ENCODE data around the gene PAPPA. TPM values are rescaled to one million over a fixed set of nuclear protein-coding genes. Genes with fewer than 3 reads are reported as not detected.
A peak's percentile ranks its signal among the peaks of the same experiment; 100 is the strongest.

The PAPPA gene
- total and polyA plus RNA-seq, 9 of the 15 experiments (the other 6 are each of a cell fraction or from before 2014, with no cell fraction given), result 0.06 to 0.18 (median 0.11) TPM

DNA sequence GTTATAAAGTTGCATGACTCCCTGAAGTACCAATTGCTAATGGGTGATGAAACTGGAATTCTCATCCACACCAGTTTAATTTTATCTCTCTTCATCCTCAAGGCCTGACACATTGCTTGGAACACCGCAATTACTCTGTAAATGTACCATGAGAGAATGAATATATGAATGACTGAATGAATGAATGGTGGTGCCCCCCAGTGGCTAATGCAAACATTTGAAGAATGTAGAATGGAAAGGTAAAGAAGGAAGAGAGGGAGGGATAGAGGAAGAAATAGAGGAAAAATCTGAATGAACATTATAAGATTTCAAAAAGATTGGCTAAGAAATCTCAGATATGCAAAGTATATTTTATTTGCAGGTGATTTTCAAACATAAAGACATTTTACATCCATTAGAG lies 13.1 kb downstream of the PAPPA start:
- H3K4me1 ChIP-seq (replicated peaks in 1 of 2; ENCODE audit: control insufficient read depth in 2 of 2, insufficient read depth in 2 of 2, low read length in 2 of 2), result no peaks in the 10 kb centered on the region
- H3K9ac ChIP-seq (ENCODE audit: insufficient read depth in 1 of 2, low read depth in 2 of 2, low read length in 2 of 2), result no peak overlapping the region
- ATAC-seq (no peak), DNase-seq (ENCODE audit: extremely low read depth in 1 of 4, low spot score in 3 of 4) (no peak), FAIRE-seq (no peak)
- no peaks in the 10 kb centered on the region; a peak in 1 of 5 replicates for H3K27me3 ChIP-seq (ENCODE audit: control insufficient read depth in 2 of 2, insufficient read depth in 2 of 2, low read length in 2 of 2)
- ChIA-PET POLR2A (interaction anchor here (1.0 kb wide), 1 partner anchor 9 kb away, joined by 3 read pairs; no protein-coding TSS in a partner anchor), CTCF (ENCODE audit: low intra/inter-chr PET ratio) (no interaction called here)
- no peak overlapping the region for H3K4me3 ChIP-seq
- no TSS peak for BruUV-seq (replicated peaks)
- H2AFZ ChIP-seq (ENCODE audit: low read depth, low read length), result no peak overlapping the region
- no peaks in the 10 kb centered on the region for H4K20me1 ChIP-seq (replicated peaks; ENCODE audit: control insufficient read depth, insufficient read depth, low read length)
- WGBS (ENCODE audit: insufficient coverage, low coverage, missing lambda C conversion rate), result 9% methylated on average over 1 of the region's 1 CpG
- H3K36me3 ChIP-seq (ENCODE audit: control insufficient read depth, insufficient read depth, low read length), result no peaks in the 10 kb centered on the region
- intact Hi-C loops (cut with micrococcal nuclease) (loop anchor here (10.0 kb wide), 1 partner anchor 198 kb away; no protein-coding TSS in a partner anchor), in situ Hi-C loops (cut with MboI) (no loop called here)
- H3K9me3 ChIP-seq (replicated peaks; ENCODE audit: control insufficient read depth, insufficient read depth, low read depth, low read length), result no peaks in the 10 kb centered on the region
- H3K27ac ChIP-seq (ENCODE audit: extremely low read depth, low read depth, low read length), result no peak overlapping the region
- no peaks in the 10 kb centered on the region for H3K79me2 ChIP-seq (ENCODE audit: control insufficient read depth, insufficient read depth, low read length)
- no peaks in the 10 kb centered on the region for H3K9me1 ChIP-seq (ENCODE audit: control insufficient read depth, insufficient read depth, low read length)
- H3K4me2 ChIP-seq (ENCODE audit: insufficient read depth, low read length), result no peak overlapping the region
- TF ChIP-seq COPS2 (conservative IDR thresholded peaks at IDR 0.05), result no peak
- TF ChIP-seq, protein P1, sequence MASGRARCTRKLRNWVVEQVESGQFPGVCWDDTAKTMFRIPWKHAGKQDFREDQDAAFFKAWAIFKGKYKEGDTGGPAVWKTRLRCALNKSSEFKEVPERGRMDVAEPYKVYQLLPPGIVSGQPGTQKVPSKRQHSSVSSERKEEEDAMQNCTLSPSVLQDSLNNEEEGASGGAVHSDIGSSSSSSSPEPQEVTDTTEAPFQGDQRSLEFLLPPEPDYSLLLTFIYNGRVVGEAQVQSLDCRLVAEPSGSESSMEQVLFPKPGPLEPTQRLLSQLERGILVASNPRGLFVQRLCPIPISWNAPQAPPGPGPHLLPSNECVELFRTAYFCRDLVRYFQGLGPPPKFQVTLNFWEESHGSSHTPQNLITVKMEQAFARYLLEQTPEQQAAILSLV (tag; IDR thresholded peaks at IDR 0.05), result no peak
- peak; percentile 97 for TF ChIP-seq ZNF24 (IDR thresholded peaks at IDR 0.05)
- TF ChIP-seq PTTG1 (tag; IDR thresholded peaks at IDR 0.05; ENCODE audit: low read depth), result no peak
- TF ChIP-seq, protein P2, sequence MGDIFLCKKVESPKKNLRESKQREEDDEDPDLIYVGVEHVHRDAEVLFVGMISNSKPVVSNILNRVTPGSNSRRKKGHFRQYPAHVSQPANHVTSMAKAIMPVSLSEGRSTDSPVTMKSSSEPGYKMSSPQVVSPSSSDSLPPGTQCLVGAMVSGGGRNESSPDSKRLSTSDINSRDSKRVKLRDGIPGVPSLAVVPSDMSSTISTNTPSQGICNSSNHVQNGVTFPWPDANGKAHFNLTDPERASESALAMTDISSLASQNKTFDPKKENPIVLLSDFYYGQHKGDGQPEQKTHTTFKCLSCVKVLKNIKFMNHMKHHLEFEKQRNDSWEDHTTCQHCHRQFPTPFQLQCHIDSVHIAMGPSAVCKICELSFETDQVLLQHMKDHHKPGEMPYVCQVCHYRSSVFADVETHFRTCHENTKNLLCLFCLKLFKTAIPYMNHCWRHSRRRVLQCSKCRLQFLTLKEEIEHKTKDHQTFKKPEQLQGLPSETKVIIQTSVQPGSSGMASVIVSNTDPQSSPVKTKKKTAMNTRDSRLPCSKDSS (IDR thresholded peaks at IDR 0.05; ENCODE audit: low read depth, partially characterized antibody), result no peak
- TF ChIP-seq, protein P3, sequence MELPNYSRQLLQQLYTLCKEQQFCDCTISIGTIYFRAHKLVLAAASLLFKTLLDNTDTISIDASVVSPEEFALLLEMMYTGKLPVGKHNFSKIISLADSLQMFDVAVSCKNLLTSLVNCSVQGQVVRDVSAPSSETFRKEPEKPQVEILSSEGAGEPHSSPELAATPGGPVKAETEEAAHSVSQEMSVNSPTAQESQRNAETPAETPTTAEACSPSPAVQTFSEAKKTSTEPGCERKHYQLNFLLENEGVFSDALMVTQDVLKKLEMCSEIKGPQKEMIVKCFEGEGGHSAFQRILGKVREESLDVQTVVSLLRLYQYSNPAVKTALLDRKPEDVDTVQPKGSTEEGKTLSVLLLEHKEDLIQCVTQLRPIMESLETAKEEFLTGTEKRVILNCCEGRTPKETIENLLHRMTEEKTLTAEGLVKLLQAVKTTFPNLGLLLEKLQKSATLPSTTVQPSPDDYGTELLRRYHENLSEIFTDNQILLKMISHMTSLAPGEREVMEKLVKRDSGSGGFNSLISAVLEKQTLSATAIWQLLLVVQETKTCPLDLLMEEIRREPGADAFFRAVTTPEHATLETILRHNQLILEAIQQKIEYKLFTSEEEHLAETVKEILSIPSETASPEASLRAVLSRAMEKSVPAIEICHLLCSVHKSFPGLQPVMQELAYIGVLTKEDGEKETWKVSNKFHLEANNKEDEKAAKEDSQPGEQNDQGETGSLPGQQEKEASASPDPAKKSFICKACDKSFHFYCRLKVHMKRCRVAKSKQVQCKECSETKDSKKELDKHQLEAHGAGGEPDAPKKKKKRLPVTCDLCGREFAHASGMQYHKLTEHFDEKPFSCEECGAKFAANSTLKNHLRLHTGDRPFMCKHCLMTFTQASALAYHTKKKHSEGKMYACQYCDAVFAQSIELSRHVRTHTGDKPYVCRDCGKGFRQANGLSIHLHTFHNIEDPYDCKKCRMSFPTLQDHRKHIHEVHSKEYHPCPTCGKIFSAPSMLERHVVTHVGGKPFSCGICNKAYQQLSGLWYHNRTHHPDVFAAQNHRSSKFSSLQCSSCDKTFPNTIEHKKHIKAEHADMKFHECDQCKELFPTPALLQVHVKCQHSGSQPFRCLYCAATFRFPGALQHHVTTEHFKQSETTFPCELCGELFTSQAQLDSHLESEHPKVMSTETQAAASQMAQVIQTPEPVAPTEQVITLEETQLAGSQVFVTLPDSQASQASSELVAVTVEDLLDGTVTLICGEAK (IDR thresholded peaks at IDR 0.05), result no peak
- TF ChIP-seq, protein P3 (CRISPR knock-in tag; IDR thresholded peaks at IDR 0.05), result no peak
- TF ChIP-seq, protein P4, sequence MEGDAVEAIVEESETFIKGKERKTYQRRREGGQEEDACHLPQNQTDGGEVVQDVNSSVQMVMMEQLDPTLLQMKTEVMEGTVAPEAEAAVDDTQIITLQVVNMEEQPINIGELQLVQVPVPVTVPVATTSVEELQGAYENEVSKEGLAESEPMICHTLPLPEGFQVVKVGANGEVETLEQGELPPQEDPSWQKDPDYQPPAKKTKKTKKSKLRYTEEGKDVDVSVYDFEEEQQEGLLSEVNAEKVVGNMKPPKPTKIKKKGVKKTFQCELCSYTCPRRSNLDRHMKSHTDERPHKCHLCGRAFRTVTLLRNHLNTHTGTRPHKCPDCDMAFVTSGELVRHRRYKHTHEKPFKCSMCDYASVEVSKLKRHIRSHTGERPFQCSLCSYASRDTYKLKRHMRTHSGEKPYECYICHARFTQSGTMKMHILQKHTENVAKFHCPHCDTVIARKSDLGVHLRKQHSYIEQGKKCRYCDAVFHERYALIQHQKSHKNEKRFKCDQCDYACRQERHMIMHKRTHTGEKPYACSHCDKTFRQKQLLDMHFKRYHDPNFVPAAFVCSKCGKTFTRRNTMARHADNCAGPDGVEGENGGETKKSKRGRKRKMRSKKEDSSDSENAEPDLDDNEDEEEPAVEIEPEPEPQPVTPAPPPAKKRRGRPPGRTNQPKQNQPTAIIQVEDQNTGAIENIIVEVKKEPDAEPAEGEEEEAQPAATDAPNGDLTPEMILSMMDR (IDR thresholded peaks at IDR 0.05 in 2 of 3, conservative IDR thresholded peaks at IDR 0.05 in 1 of 3; ENCODE audit: insufficient read depth in 2 of 3, low read depth in 1 of 3, low read length in 3 of 3), result peak in 2 of 3 experiments; percentile 17 to 31; a peak in 2 of 6 replicates
- TF ChIP-seq XRCC5 (IDR thresholded peaks at IDR 0.05; ENCODE audit: low read depth, low read length), result no peak
